Panc1 (cell line): ENCODE results near the gene UNC93B1. TPM values are rescaled to one million over a fixed set of nuclear protein-coding genes. Genes with fewer than 3 reads are reported as not detected.
A peak's percentile ranks its signal among the peaks of the same experiment; 100 is the strongest.

ENCODE experiments used
- ATAC-seq: fragments of 200-7000 bp; cut with Tn5 transposase; 2 replicates; pipeline ENCODE4 v1.9.1; 2020; ENCODE audit warnings: mild to moderate bottlenecking, moderate library complexity
- BruUV-seq: library from RNA; stranded (reverse); fragments of 400-500 nt; replicated peaks from 2 replicates; lab custom pipeline; 2021; lab: Mats Ljungman, UMichigan
- CTCF ChIA-PET: fragments of 300-600 bp; sonication (Branson Sonifier 250); formaldehyde crosslinking; loops from one replicate; lab custom pipeline; 2022; ENCODE audit warnings: antibody characterized with exemption; lab: Charles Lee
- POLR2A ChIA-PET: fragments of 300-600 bp; sonication (Branson Sonifier 250); formaldehyde crosslinking; loops from one replicate; lab custom pipeline; 2022; ENCODE audit warnings: antibody characterized with exemption; lab: Charles Lee
- DNase-seq: peaks from one replicate; pipeline ENCODE4 v3.0.0-alpha.2; 2010; ENCODE audit warnings: low read depth, low spot score
- H3K27ac ChIP-seq: 2 replicates; pipeline ENCODE4 v1.5.1; 2011; ENCODE audit warnings: mild to moderate bottlenecking, low read length, inconsistent platforms
- H3K27me3 ChIP-seq: fragments of 200-500 bp; sonication (Bioruptor generic); 2 replicates; pipeline ENCODE4 v1.6.0; 2014; ENCODE audit warnings: low read length, inconsistent platforms; ENCODE audit not compliant: control insufficient read depth, insufficient read depth
- H3K36me3 ChIP-seq: fragments of 200-500 bp; sonication (Bioruptor generic); 2 replicates; pipeline ENCODE4 v1.5.1; 2014; ENCODE audit warnings: inconsistent platforms, mild to moderate bottlenecking, low read length, moderate library complexity; ENCODE audit not compliant: control insufficient read depth, insufficient read depth
- H3K4me1 ChIP-seq: 2 replicates; pipeline ENCODE4 v1.5.1; 2011; ENCODE audit warnings: inconsistent platforms, mild to moderate bottlenecking, low read length, moderate library complexity; ENCODE audit not compliant: control insufficient read depth, insufficient read depth
- H3K4me3 ChIP-seq, 2 experiments: 2 replicates each; pipeline ENCODE4 v1.5.1; 2011 to 2012; ENCODE audit warnings: low read depth in 2 of 2, low read length in 2 of 2, mild to moderate bottlenecking in 2 of 2, inconsistent platforms in 1 of 2, moderate library complexity in 1 of 2
- H3K9me3 ChIP-seq: fragments of 200-500 bp; sonication (Bioruptor generic); 2 replicates; pipeline ENCODE4 v1.5.1; 2014; ENCODE audit warnings: low read depth, mild to moderate bottlenecking, inconsistent platforms, low read length, moderate library complexity; ENCODE audit not compliant: control insufficient read depth, insufficient read depth
- CTCF ChIP-seq: fragments of 450-650 bp; IDR thresholded peaks from 2 replicates; pipeline ENCODE4 v1.5.1; 2017; ENCODE audit warnings: mild to moderate bottlenecking
- POLR2AphosphoS5 ChIP-seq: IDR thresholded peaks from 2 replicates; pipeline ENCODE4 v1.6.1; 2012; ENCODE audit warnings: mild to moderate bottlenecking, low read depth, low read length, moderate library complexity
- REST ChIP-seq, 2 experiments: IDR thresholded peaks; 2 replicates each; pipeline ENCODE4 v1.6.1; 2011 to 2012; ENCODE audit warnings: low read depth in 2 of 2, control low read depth in 1 of 2, low read length in 1 of 2, mild to moderate bottlenecking in 1 of 2, moderate library complexity in 1 of 2; ENCODE audit not compliant: insufficient read depth in 1 of 2
- SIN3A ChIP-seq: IDR thresholded peaks from 2 replicates; pipeline ENCODE4 v1.6.1; 2012; ENCODE audit warnings: low read depth, mild to moderate bottlenecking, low read length, moderate library complexity, borderline replicate concordance; ENCODE audit not compliant: insufficient read depth
- TCF7L2 ChIP-seq: IDR thresholded peaks from 2 replicates; pipeline ENCODE4 v1.6.1; 2011; ENCODE audit warnings: mild to moderate bottlenecking, low read depth, low read length, inconsistent platforms
- in situ Hi-C: cut with HindIII; loops from 2 replicates; pipeline ENCODE4 v1.10.0; 2016; ENCODE audit warnings: low sequenced_read_pairs, low pct_unique_long_range_greater_than_20kb
- intact Hi-C: fragments of 100-400 bp; cut with micrococcal nuclease; formaldehyde crosslinking; loops from one replicate; pipeline ENCODE4 v1.10.0; 2022; ENCODE audit not compliant: unreplicated experiment
- total RNA-seq: library from RNA; stranded (reverse); gene quantifications from one replicate; pipeline ENCODE4 v1.2.1, GENCODE V29; 2021; ENCODE audit not compliant: unreplicated experiment

The UNC93B1 gene
- total RNA-seq, 1 experiment from 2014 or later, result 54.1 TPM

GRCh38 chr11:68009391-68010089 is 5.6 kb upstream of the UNC93B1 start:
- POLR2A ChIA-PET, result no interaction called here
- Histone ChIP-seq H3K9me3 (no peaks in the 10 kb centered on the region), H3K27me3 (no peaks in the 10 kb centered on the region), H3K36me3 (no peaks in the 10 kb centered on the region), H3K27ac (peak overlapping the region; percentile 92), H3K4me1 (peaks cover 66% of the 10 kb centered on the region), H3K4me3 (peak overlapping the region; percentile 37 to 47; a peak in 3 of 4 replicates)
- TF ChIP-seq POLR2AphosphoS5, result no peak
- no peak for TF ChIP-seq TCF7L2
- no peak for TF ChIP-seq REST (IDR thresholded peaks at IDR 0.05; ENCODE audit: insufficient read depth in 1 of 2, low read depth in 2 of 2, low read length in 1 of 2)
- TF ChIP-seq SIN3A, result no peak
- no peak; the same call in 1 of the 2 replicates for TF ChIP-seq CTCF
- DNase-seq (no peak), ATAC-seq (no peak)
- intact Hi-C loops, result no loop called here
- in situ Hi-C loops, result no loop called here
- CTCF ChIA-PET, result interaction anchor here (0.8 to 1.3 kb wide), 3 partner anchors 13 to 202 kb away, joined by 3 to 4 read pairs (median 4); no protein-coding TSS in a partner anchor
- BruUV-seq, result no TSS peak

- POLR2A ChIA-PET, result no interaction called here
- CTCF ChIA-PET, result interaction anchor here (1.0 kb wide), 1 partner anchor 53 kb away, joined by 4 read pairs; no protein-coding TSS in a partner anchor
- BruUV-seq, result no TSS peak
- in situ Hi-C loops (no loop called here), intact Hi-C loops (no loop called here)
- no peaks in the 10 kb centered on the region for H3K36me3 ChIP-seq
- no peak for ATAC-seq
- TF ChIP-seq TCF7L2, result no peak
- no peak for TF ChIP-seq SIN3A
- TF ChIP-seq REST (IDR thresholded peaks at IDR 0.05; ENCODE audit: insufficient read depth in 1 of 2, low read depth in 2 of 2, low read length in 1 of 2), result no peak
- TF ChIP-seq CTCF, result no peak
- TF ChIP-seq POLR2AphosphoS5, result no peak
- DNase-seq, result no peak
- no peak overlapping the region for H3K4me3 ChIP-seq
- H3K27ac ChIP-seq, result peak overlapping the region; percentile 92
- H3K9me3 ChIP-seq, result no peaks in the 10 kb centered on the region
- peaks cover 61% of the 10 kb centered on the region for H3K4me1 ChIP-seq
- H3K27me3 ChIP-seq, result no peaks in the 10 kb centered on the region
Observed at GRCh38 chr11:68008381-68009337, 4.8 kb upstream of the UNC93B1 start.
